ENCODE results near the gene NUMA1.

NUMA1 gene

GRCh38 chr11:72102946-72103753 lies 22.8 kb upstream of the NUMA1 start, which contains the start of gene LAMTOR1:
Gene LAMTOR1 (minus strand): TSS chr11:72103297. CDS start chr11:72103224, 73 bp downstream.
- Histone ChIP-seq H3K18ac (ENCODE audit: low read length) (peak within 1 kb of the TSS; percentile 85), H2BK15ac (replicated peaks; ENCODE audit: low read depth) (no peak within 1 kb of the TSS), H3K79me1 (ENCODE audit: low read length) (peaks cover 31% of the 10 kb centered on the region), H2AK5ac (ENCODE audit: low read length) (peak within 1 kb of the TSS; percentile 80), H3K4me1 (ENCODE audit: control insufficient read depth, low read depth, low read length) (peaks cover 5% of the 10 kb centered on the region), H2BK5ac (ENCODE audit: low read length) (peak within 1 kb of the TSS; percentile 69), H4K8ac (ENCODE audit: low read depth, low read length) (peak within 1 kb of the TSS; percentile 68), H3K56ac (ENCODE audit: low read length) (peak within 1 kb of the TSS; percentile 98), H3K4me3 (ENCODE audit: low read length) (peak within 1 kb of the TSS; percentile 88), H3K79me2 (ENCODE audit: control insufficient read depth, insufficient read depth, low read length) (peaks cover 27% of the 10 kb centered on the region), H2BK120ac (ENCODE audit: low read depth, low read length) (peak within 1 kb of the TSS; percentile 75), H4K5ac (ENCODE audit: low read length) (peak within 1 kb of the TSS; percentile 64), H3K4me2 (ENCODE audit: low read length) (peak within 1 kb of the TSS; percentile 94), H3K36me3 (ENCODE audit: control insufficient read depth, insufficient read depth, low read length) (peaks cover 4% of the 10 kb centered on the region), H3K4ac (ENCODE audit: low read depth, low read length) (peak within 1 kb of the TSS; percentile 94), H3K23ac (ENCODE audit: low read length) (peak within 1 kb of the TSS; percentile 75), H3K9ac (ENCODE audit: low read length) (peak within 1 kb of the TSS; percentile 88), H3K27me3 (ENCODE audit: insufficient read depth, low read length, poor library complexity) (no peaks in the 10 kb centered on the region), H3K27ac (ENCODE audit: low read depth, low read length) (peak within 1 kb of the TSS; percentile 93)
- WGBS (ENCODE audit: extremely low coverage, insufficient coverage, low lambda C conversion rate) = no CpG with 5 or more reads among the region's 64 CpGs
- peak; percentile 100 for DNase-seq

GRCh38 chr11:72102631-72102945 lies 22.2 kb upstream of the NUMA1 start:
- peak overlapping the region; percentile 94 for H3K4me2 ChIP-seq (ENCODE audit: low read length)
- H4K5ac ChIP-seq (ENCODE audit: low read length) = no peak overlapping the region
- H2BK120ac ChIP-seq (ENCODE audit: low read depth, low read length) = peak overlapping the region; percentile 75
- H2BK15ac ChIP-seq (replicated peaks; ENCODE audit: low read depth) = no peak overlapping the region
- peak overlapping the region; percentile 85 for H3K18ac ChIP-seq (ENCODE audit: low read length)
- H3K79me1 ChIP-seq (ENCODE audit: low read length) = peaks cover 31% of the 10 kb centered on the region
- peak overlapping the region; percentile 69 for H2BK5ac ChIP-seq (ENCODE audit: low read length)
- WGBS (ENCODE audit: extremely low coverage, insufficient coverage, low lambda C conversion rate) = no CpG with 5 or more reads among the region's 9 CpGs
- peak overlapping the region; percentile 80 for H2AK5ac ChIP-seq (ENCODE audit: low read length)
- H3K36me3 ChIP-seq (ENCODE audit: control insufficient read depth, insufficient read depth, low read length) = peaks cover 6% of the 10 kb centered on the region
- H3K27me3 ChIP-seq (ENCODE audit: insufficient read depth, low read length, poor library complexity) = no peaks in the 10 kb centered on the region
- peaks cover 27% of the 10 kb centered on the region for H3K79me2 ChIP-seq (ENCODE audit: control insufficient read depth, insufficient read depth, low read length)
- H3K4ac ChIP-seq (ENCODE audit: low read depth, low read length) = peak overlapping the region; percentile 94
- H3K9ac ChIP-seq (ENCODE audit: low read length) = peak overlapping the region; percentile 88
- H3K4me3 ChIP-seq (ENCODE audit: low read length) = peak overlapping the region; percentile 88
- no peak for DNase-seq
- peak overlapping the region; percentile 75 for H3K23ac ChIP-seq (ENCODE audit: low read length)
- peak overlapping the region; percentile 98 for H3K56ac ChIP-seq (ENCODE audit: low read length)
- H3K4me1 ChIP-seq (ENCODE audit: control insufficient read depth, low read depth, low read length) = peaks cover 5% of the 10 kb centered on the region
- H3K27ac ChIP-seq (ENCODE audit: low read depth, low read length) = peak overlapping the region; percentile 93
- H4K8ac ChIP-seq (ENCODE audit: low read depth, low read length) = peak overlapping the region; percentile 59

DNA sequence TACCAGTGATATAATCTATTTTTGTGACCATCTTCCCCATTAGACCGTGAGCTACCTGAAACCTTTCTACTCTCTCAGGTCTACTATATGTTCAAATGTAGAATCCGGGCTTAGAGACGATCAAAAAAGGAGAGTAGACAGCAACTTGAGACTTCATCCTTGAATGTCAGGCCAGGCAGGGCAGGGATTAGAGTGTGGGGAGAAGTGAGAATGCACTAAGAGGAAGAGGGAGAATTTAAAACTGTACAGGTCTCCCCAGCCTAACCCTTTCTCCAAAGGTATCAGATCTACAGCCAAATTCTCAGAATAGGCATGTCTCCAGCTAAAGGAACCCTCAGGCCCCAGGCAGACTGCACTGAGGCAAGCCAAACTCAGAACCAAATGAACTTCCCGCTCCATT lies 21.8 kb upstream of the NUMA1 start:
- H3K56ac ChIP-seq (ENCODE audit: low read length) = peak overlapping the region; percentile 98
- H2BK120ac ChIP-seq (ENCODE audit: low read depth, low read length) = no peak overlapping the region
- no peak overlapping the region for H4K8ac ChIP-seq (ENCODE audit: low read depth, low read length)
- peaks cover 27% of the 10 kb centered on the region for H3K79me2 ChIP-seq (ENCODE audit: control insufficient read depth, insufficient read depth, low read length)
- peak overlapping the region; percentile 88 for H3K4me3 ChIP-seq (ENCODE audit: low read length)
- H3K18ac ChIP-seq (ENCODE audit: low read length) = no peak overlapping the region
- H3K27ac ChIP-seq (ENCODE audit: low read depth, low read length) = no peak overlapping the region
- H3K27me3 ChIP-seq (ENCODE audit: insufficient read depth, low read length, poor library complexity) = no peaks in the 10 kb centered on the region
- H3K4ac ChIP-seq (ENCODE audit: low read depth, low read length) = no peak overlapping the region
- H2AK5ac ChIP-seq (ENCODE audit: low read length) = peak overlapping the region; percentile 80
- DNase-seq = no peak
- no CpG with 5 or more reads among the region's 4 CpGs for WGBS (ENCODE audit: extremely low coverage, insufficient coverage, low lambda C conversion rate)
- H4K5ac ChIP-seq (ENCODE audit: low read length) = no peak overlapping the region
- H3K23ac ChIP-seq (ENCODE audit: low read length) = no peak overlapping the region
- peaks cover 5% of the 10 kb centered on the region for H3K4me1 ChIP-seq (ENCODE audit: control insufficient read depth, low read depth, low read length)
- peaks cover 31% of the 10 kb centered on the region for H3K79me1 ChIP-seq (ENCODE audit: low read length)
- H2BK15ac ChIP-seq (replicated peaks; ENCODE audit: low read depth) = no peak overlapping the region
- H3K4me2 ChIP-seq (ENCODE audit: low read length) = peak overlapping the region; percentile 94
- H2BK5ac ChIP-seq (ENCODE audit: low read length) = no peak overlapping the region
- H3K9ac ChIP-seq (ENCODE audit: low read length) = peak overlapping the region; percentile 88
- peaks cover 6% of the 10 kb centered on the region for H3K36me3 ChIP-seq (ENCODE audit: control insufficient read depth, insufficient read depth, low read length)

DNA sequence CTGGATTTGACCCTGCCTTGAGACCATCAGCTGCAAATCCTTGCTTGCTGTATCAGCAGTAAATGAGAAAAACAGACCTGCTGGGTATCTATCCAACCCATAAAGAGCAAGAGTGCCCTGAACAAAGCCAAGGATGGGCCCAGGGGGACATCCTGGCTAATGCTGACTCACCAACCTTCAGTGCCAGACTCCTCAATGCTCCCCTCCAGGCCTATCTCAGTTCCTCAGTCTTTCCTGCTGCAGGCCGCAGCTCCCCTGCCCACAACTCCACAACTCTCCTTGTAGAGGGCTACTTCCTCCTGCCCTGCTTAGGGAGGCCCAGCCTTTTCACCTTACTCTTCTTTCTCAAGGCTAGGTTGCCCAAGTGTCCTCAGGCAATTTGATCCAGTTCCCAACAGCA lies 20.1 kb upstream of the NUMA1 start:
- Histone ChIP-seq H3K79me2 (ENCODE audit: control insufficient read depth, insufficient read depth, low read length) (peaks cover 27% of the 10 kb centered on the region), H3K9ac (ENCODE audit: low read length) (no peak overlapping the region), H3K27ac (ENCODE audit: low read depth, low read length) (no peak overlapping the region), H2BK5ac (ENCODE audit: low read length) (no peak overlapping the region), H3K4me1 (ENCODE audit: control insufficient read depth, low read depth, low read length) (peaks cover 5% of the 10 kb centered on the region), H3K23ac (ENCODE audit: low read length) (no peak overlapping the region), H3K18ac (ENCODE audit: low read length) (no peak overlapping the region), H4K5ac (ENCODE audit: low read length) (no peak overlapping the region), H2BK15ac (replicated peaks; ENCODE audit: low read depth) (no peak overlapping the region), H3K36me3 (ENCODE audit: control insufficient read depth, insufficient read depth, low read length) (peaks cover 6% of the 10 kb centered on the region), H3K4me2 (ENCODE audit: low read length) (no peak overlapping the region), H3K27me3 (ENCODE audit: insufficient read depth, low read length, poor library complexity) (no peaks in the 10 kb centered on the region), H3K79me1 (ENCODE audit: low read length) (peaks cover 31% of the 10 kb centered on the region), H3K4me3 (ENCODE audit: low read length) (no peak overlapping the region), H2BK120ac (ENCODE audit: low read depth, low read length) (no peak overlapping the region), H3K4ac (ENCODE audit: low read depth, low read length) (no peak overlapping the region), H2AK5ac (ENCODE audit: low read length) (no peak overlapping the region), H4K8ac (ENCODE audit: low read depth, low read length) (no peak overlapping the region), H3K56ac (ENCODE audit: low read length) (no peak overlapping the region)
- DNase-seq = no peak
- no CpG with 5 or more reads among the region's 1 CpG for WGBS (ENCODE audit: extremely low coverage, insufficient coverage, low lambda C conversion rate)

DNA sequence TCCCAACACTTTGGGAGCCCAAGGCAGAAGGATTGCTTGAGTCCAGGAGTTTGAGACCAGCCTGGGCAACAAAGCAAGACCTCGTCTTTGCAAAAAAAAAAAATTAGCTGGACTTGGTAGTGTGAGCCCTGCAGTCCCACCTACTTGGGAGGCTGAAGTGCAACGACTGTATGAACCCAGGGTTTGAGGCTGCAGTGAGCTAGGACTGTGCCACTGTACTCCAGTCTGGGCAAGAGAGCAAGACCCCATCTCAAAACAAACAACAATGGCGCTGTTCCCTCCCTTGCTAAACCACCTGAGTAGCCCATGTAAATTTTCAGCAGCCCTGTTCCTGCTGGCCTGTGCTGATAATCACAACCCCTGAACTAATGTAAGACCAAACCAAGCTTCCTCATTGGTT lies 19.7 kb upstream of the NUMA1 start:
- Histone ChIP-seq H3K36me3 (ENCODE audit: control insufficient read depth, insufficient read depth, low read length) (peaks cover 7% of the 10 kb centered on the region), H3K27me3 (ENCODE audit: insufficient read depth, low read length, poor library complexity) (no peaks in the 10 kb centered on the region), H3K79me1 (ENCODE audit: low read length) (peaks cover 31% of the 10 kb centered on the region)

More for the DNA sequence above, 19.7 kb upstream of the NUMA1 start:
- WGBS (ENCODE audit: extremely low coverage, insufficient coverage, low lambda C conversion rate) = no CpG with 5 or more reads among the region's 3 CpGs
- Histone ChIP-seq H3K4me2 (ENCODE audit: low read length) (no peak overlapping the region), H2BK120ac (ENCODE audit: low read depth, low read length) (no peak overlapping the region), H3K4me3 (ENCODE audit: low read length) (no peak overlapping the region), H2BK5ac (ENCODE audit: low read length) (no peak overlapping the region), H3K18ac (ENCODE audit: low read length) (no peak overlapping the region), H3K79me2 (ENCODE audit: control insufficient read depth, insufficient read depth, low read length) (peaks cover 27% of the 10 kb centered on the region), H4K5ac (ENCODE audit: low read length) (no peak overlapping the region), H3K27ac (ENCODE audit: low read depth, low read length) (no peak overlapping the region), H3K9ac (ENCODE audit: low read length) (no peak overlapping the region), H4K8ac (ENCODE audit: low read depth, low read length) (no peak overlapping the region), H3K4me1 (ENCODE audit: control insufficient read depth, low read depth, low read length) (peaks cover 5% of the 10 kb centered on the region), H2AK5ac (ENCODE audit: low read length) (no peak overlapping the region), H3K4ac (ENCODE audit: low read depth, low read length) (no peak overlapping the region), H3K56ac (ENCODE audit: low read length) (no peak overlapping the region), H2BK15ac (replicated peaks; ENCODE audit: low read depth) (no peak overlapping the region), H3K23ac (ENCODE audit: low read length) (no peak overlapping the region)
- DNase-seq = no peak

All from mesendoderm (in vitro differentiated cells).